H1 (cell line): ENCODE data around the gene SYF2. TPM values are rescaled to one million over a fixed set of nuclear protein-coding genes. Genes with fewer than 3 reads are reported as not detected.

ENCODE experiments used
- CREB1 ChIP-seq: IDR thresholded peaks from 2 replicates; pipeline ENCODE4 v1.6.1; 2012; ENCODE audit warnings: inconsistent platforms
- EZH2 ChIP-seq: fragments of 200-600 bp; sonication (generic); IDR thresholded peaks from 2 replicates; pipeline ENCODE4 v1.7.1; 2012; ENCODE audit warnings: low read depth, mild to moderate bottlenecking, moderate library complexity, low read length, inconsistent platforms; ENCODE audit not compliant: severe bottlenecking
- FOSL1 ChIP-seq: IDR thresholded peaks from 2 replicates; pipeline ENCODE4 v1.6.1; 2011; ENCODE audit warnings: mild to moderate bottlenecking, low read depth, low read length, moderate library complexity; ENCODE audit not compliant: insufficient read depth
- GABPA ChIP-seq: IDR thresholded peaks from 2 replicates; pipeline ENCODE4 v1.6.1; 2011; ENCODE audit warnings: mild to moderate bottlenecking, low read length, moderate library complexity, borderline replicate concordance; ENCODE audit not compliant: insufficient read depth
- JUN ChIP-seq: IDR thresholded peaks from 2 replicates; pipeline ENCODE4 v1.6.1; 2011; ENCODE audit warnings: low read depth, mild to moderate bottlenecking, improper control_type of control experiment, low read length
- NANOG ChIP-seq: IDR thresholded peaks from 2 replicates; pipeline ENCODE4 v1.6.1; 2011; ENCODE audit warnings: low read length, low read depth, mild to moderate bottlenecking, inconsistent platforms; ENCODE audit not compliant: insufficient read depth, poor library complexity, severe bottlenecking
- NRF1 ChIP-seq: IDR thresholded peaks from 2 replicates; pipeline ENCODE4 v1.6.1; 2011; ENCODE audit warnings: mild to moderate bottlenecking, low read depth, low read length, improper control_type of control experiment
- POLR2AphosphoS5 ChIP-seq: IDR thresholded peaks from 2 replicates; pipeline ENCODE4 v1.6.1; 2011; ENCODE audit warnings: low read depth, low read length
- RBBP5 ChIP-seq: IDR thresholded peaks from 2 replicates; pipeline ENCODE4 v1.7.1; 2012; ENCODE audit warnings: low read depth, mild to moderate bottlenecking, inconsistent platforms, low read length, moderate library complexity, borderline replicate concordance
- SIN3A ChIP-seq, 2 experiments: IDR thresholded peaks in 1 of 2; conservative IDR thresholded peaks in 1 of 2; 2 replicates each; pipeline ENCODE4 v1.6.1; 2011 to 2012; ENCODE audit warnings: low read length in 2 of 2, improper control_type of control experiment in 1 of 2, low read depth in 1 of 2, mild to moderate bottlenecking in 1 of 2
- SIX5 ChIP-seq: IDR thresholded peaks from 2 replicates; pipeline ENCODE4 v1.6.1; 2011; ENCODE audit warnings: mild to moderate bottlenecking, low read depth, low read length
- SUZ12 ChIP-seq: fragments of 200-600 bp; sonication (generic); IDR thresholded peaks from 2 replicates; pipeline ENCODE4 v1.6.1; 2012; ENCODE audit warnings: mild to moderate bottlenecking, inconsistent platforms, low read length, moderate library complexity, mixed read lengths
- TAF1 ChIP-seq: IDR thresholded peaks from 2 replicates; pipeline ENCODE4 v1.6.1; 2011; ENCODE audit warnings: mild to moderate bottlenecking, low read depth, low read length
- TAF7 ChIP-seq: optimal IDR thresholded peaks from 2 replicates; pipeline ENCODE3; 2011; ENCODE audit warnings: low read depth, mild to moderate bottlenecking, inconsistent platforms, low read length, moderate library complexity, borderline replicate concordance
- TEAD4 ChIP-seq: IDR thresholded peaks from 2 replicates; pipeline ENCODE4 v1.6.1; 2012; ENCODE audit warnings: low read depth, low read length, inconsistent platforms, mixed read lengths
- polyA plus RNA-seq, 7 experiments: library from polyadenylated mRNA; depleted of rRNA in 3 of 7; stranded (reverse) in 5 of 7; unstranded in 2 of 7; fragments of >200 nt in 5 of 7; fragments of 200-250 nt in 2 of 7; gene quantifications; 1 replicate in 5 of 7; 2 replicates in 1 of 7; 4 replicates in 1 of 7; pipeline versions ENCODE4 v1.2.1 to v1.2.3, GENCODE V29; 2011 to 2013; ENCODE audit warnings: missing spikeins in 2 of 7, mixed read lengths in 2 of 7
- total RNA-seq: library from RNA; stranded (reverse); fragmentation: NEBNext Ultra II Directional; extraction: Animal tissue kit (Norgen Biotek cat#: 25700); gene quantifications from 2 replicates; pipeline ENCODE4 v1.2.1, GENCODE V29; 2021

Gene SYF2
- total and polyA plus RNA-seq, 2 of the 8 experiments (the other 6 are each of a cell fraction or from before 2014, with no cell fraction given) = 7.5 to 33.0 TPM

GRCh38 chr1:25232027-25232865 is at the start of gene SYF2 (continued):
- TF ChIP-seq NANOG (no peak), TAF1 (peak; percentile 94), FOSL1 (no peak), SIX5 (no peak), CREB1 (peak; percentile 65), TAF7 (peak; percentile 61), NRF1 (peak; percentile 42), SUZ12 (no peak), GABPA (peak; percentile 89; the same call in 1 of the 2 replicates), SIN3A (conservative IDR thresholded peaks at IDR 0.05 in 1 of 2, IDR thresholded peaks at IDR 0.05 in 1 of 2; ENCODE audit: low read depth in 1 of 2, low read length in 2 of 2) (peak; percentile 77 to 97), JUN (no peak), EZH2 (no peak), RBBP5 (peak; percentile 88), TEAD4 (no peak), POLR2AphosphoS5 (peak; percentile 83)
- TF ChIP-seq, all 59 proteins: peak for 21
